ENCODE data around the gene SLC9A1. TPM values are rescaled to one million over a fixed set of nuclear protein-coding genes. Genes with fewer than 3 reads are reported as not detected.

Gene SLC9A1
- total and polyA plus RNA-seq, 12 donors = 9.4 to 34.4 (median 20.7) TPM

- intact Hi-C loops (cut with DNase I) = no loop called here
- no peak for TF ChIP-seq CTCF (IDR thresholded peaks at IDR 0.05)
- Histone ChIP-seq H3K27ac (no peak overlapping the region), H3K27me3 (no peaks in the 10 kb centered on the region), H3K4me1 (no peaks in the 10 kb centered on the region), H3K4me3 (no peak overlapping the region), H3K36me3 (no peaks in the 10 kb centered on the region), H3K9me3 (peaks cover 0 to 36% (median 4%) of the 10 kb centered on the region in 11 donors)
- 95 to 98% methylated on average over 3 of the region's 3 CpGs for WGBS, 2 donors
- no peak for DNase-seq
- ATAC-seq = peak in 1 of 8 donors; percentile 55
Measured at GRCh38 chr1:27086628-27087027, 68.3 kb downstream of the SLC9A1 start.

GRCh38 chr1:27086026-27086425 is 68.9 kb downstream of the SLC9A1 start:
- Histone ChIP-seq H3K27me3 (no peaks in the 10 kb centered on the region), H3K36me3 (no peaks in the 10 kb centered on the region), H3K9me3 (peaks cover 0 to 36% (median 4%) of the 10 kb centered on the region in 11 donors), H3K27ac (no peak overlapping the region), H3K4me1 (no peaks in the 10 kb centered on the region), H3K4me3 (no peak overlapping the region)
- no peak for DNase-seq
- 75 to 77% methylated on average over 3 of the region's 3 CpGs for WGBS, 2 donors
- no peak for ATAC-seq
- intact Hi-C loops (cut with DNase I) = no loop called here
- TF ChIP-seq CTCF (IDR thresholded peaks at IDR 0.05) = no peak

- Histone ChIP-seq H3K36me3 (no peaks in the 10 kb centered on the region), H3K27me3 (peaks cover 0 to 5% (median 0%) of the 10 kb centered on the region in 7 donors), H3K9me3 (peaks cover 0 to 46% (median 4%) of the 10 kb centered on the region in 11 donors), H3K27ac (no peak overlapping the region), H3K4me1 (no peaks in the 10 kb centered on the region), H3K4me3 (no peak overlapping the region)
- 92 to 94% methylated on average over 4 of the region's 4 CpGs for WGBS, 2 donors
- TF ChIP-seq CTCF (IDR thresholded peaks at IDR 0.05) = no peak
- ATAC-seq (no peak), DNase-seq (no peak)
- intact Hi-C loops (cut with DNase I) = loop anchor here in 1 of 10 donors (5.0 kb wide), 1 partner anchor 107 kb away; no protein-coding TSS in a partner anchor
Measured at GRCh38 chr1:27084107-27084506, 70.8 kb downstream of the SLC9A1 start.

- ATAC-seq (no peak), DNase-seq (no peak)
- intact Hi-C loops (cut with DNase I) = no loop called here
- WGBS, 2 donors = 46 to 60% methylated on average over 4 to 5 of the region's 7 CpGs
- no peak overlapping the region for H3K4me3 ChIP-seq
- H3K27ac ChIP-seq = no peak overlapping the region
- no peaks in the 10 kb centered on the region for H3K36me3 ChIP-seq
- no peaks in the 10 kb centered on the region for H3K4me1 ChIP-seq
- H3K27me3 ChIP-seq = peaks cover 0 to 5% (median 0%) of the 10 kb centered on the region in 7 donors
- no peak for TF ChIP-seq CTCF (IDR thresholded peaks at IDR 0.05)
- H3K9me3 ChIP-seq = peaks cover 0 to 21% (median 0%) of the 10 kb centered on the region in 11 donors
Measured at GRCh38 chr1:27077968-27078367, 77.0 kb downstream of the SLC9A1 start.
